Stimulated activated CD4-positive, alpha-beta T cell treated with anti-CD3 and anti-CD28 coated beads, Interleukin-4, amount 100 ng/mL, for 1 hour (primary cell): ENCODE measurements around the gene HNRNPF.
"Not testable (repeated sequence)": the region's sequence is repeated elsewhere in the genome, so short reads cannot be mapped to it uniquely, and the experiment has no call there.

Experiments
- DNase-seq: peaks from one replicate; pipeline ENCODE4 v3.0.0-alpha.2; 2020

HNRNPF gene

GRCh38 chr10:43395571-43396060 is 13.4 kb downstream of the HNRNPF start:
- DNase-seq: no peak

GRCh38 chr10:43394868-43395267 is 14.1 kb downstream of the HNRNPF start:
- no peak for DNase-seq

DNA sequence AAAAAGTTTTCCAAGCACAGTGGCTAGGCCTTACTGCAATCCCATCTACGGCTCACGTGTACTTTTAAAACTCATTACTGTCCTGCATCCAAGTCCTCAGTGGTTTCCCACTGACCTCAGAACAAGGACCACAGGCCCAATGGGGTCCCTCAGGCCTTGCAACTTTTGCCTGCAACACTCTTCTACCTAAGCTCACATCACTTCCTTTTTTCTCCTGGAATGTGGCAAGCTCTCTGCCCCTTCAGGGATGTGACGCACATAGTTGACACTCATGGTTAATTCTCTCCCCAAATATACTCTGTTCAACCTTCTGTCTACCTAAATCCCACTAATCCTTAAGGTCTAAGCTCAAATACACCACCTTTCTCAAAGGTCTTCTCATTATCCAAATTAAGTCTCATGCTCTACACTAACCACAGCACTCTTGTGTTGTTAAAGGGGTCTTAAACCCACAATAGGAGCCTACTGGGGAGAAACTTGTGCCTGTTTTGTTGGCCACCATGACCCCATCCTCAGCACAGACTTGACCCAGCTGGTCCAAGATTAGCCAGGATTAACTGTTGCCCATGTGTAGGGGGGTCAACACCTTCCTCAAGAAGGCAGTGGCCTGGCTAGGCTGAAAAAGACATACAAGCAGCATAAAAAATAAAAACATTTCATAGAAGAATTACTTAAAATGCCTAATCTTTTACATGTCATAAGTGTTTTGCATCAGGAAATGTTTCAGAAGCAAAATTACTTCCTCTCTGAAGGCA is 15.2 kb downstream of the HNRNPF start:
- no peak for DNase-seq

GRCh38 chr10:43393186-43393585 is 15.8 kb downstream of the HNRNPF start:
- DNase-seq: not testable (repeated sequence)

DNA sequence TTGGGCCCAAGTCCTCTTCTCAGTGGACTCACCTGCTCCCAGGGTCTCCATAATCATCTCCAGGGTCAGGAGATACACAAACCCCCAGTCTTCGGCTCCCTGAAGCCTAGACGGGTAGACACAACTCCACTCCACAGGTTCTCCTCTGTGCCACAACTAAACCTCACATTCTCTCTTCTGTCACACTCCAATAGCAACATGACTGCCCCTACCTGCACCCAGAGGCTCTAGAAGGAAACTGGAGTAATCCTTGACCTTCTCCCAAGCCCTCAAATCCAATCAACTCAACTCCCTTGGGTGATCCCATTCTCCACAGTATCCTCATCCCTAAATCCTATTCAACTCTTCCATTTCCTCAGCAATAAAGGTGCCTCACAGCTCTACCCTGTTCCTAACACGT is 16.2 kb downstream of the HNRNPF start:
- no peak for DNase-seq

GRCh38 chr10:43391496-43391895 is 17.5 kb downstream of the HNRNPF start:
- no peak for DNase-seq

GRCh38 chr10:43390759-43391158 is 18.2 kb downstream of the HNRNPF start:
- DNase-seq: no peak

DNA sequence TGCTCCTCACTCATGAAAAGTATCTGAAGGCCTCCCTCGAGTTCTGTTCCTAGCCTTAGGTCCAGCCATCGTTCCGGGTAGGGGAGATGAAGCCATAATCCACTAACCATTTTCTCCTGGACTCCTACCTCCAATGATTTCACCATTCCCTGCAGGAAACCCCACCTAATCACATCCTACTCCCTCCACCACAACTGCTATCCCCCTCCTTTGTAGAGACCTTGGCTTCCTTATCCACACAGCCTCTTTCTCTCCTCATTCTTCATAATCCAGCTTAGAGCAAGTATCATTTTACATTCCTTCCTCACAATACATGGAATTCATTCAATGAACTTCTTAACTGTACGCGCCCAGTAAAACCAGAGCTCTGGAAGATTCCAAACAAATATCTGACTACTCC is 18.7 kb downstream of the HNRNPF start:
- DNase-seq: no peak

- DNase-seq: no peak
Measured at GRCh38 chr10:43389867-43390266, 19.1 kb downstream of the HNRNPF start.

- DNase-seq: no peak
Measured at GRCh38 chr10:43387678-43388032, 21.3 kb downstream of the HNRNPF start.

- no peak for DNase-seq
Measured at GRCh38 chr10:43386981-43387677, 21.9 kb downstream of the HNRNPF start.

GRCh38 chr10:43386549-43386948 is 22.4 kb downstream of the HNRNPF start:
- DNase-seq: no peak

DNA sequence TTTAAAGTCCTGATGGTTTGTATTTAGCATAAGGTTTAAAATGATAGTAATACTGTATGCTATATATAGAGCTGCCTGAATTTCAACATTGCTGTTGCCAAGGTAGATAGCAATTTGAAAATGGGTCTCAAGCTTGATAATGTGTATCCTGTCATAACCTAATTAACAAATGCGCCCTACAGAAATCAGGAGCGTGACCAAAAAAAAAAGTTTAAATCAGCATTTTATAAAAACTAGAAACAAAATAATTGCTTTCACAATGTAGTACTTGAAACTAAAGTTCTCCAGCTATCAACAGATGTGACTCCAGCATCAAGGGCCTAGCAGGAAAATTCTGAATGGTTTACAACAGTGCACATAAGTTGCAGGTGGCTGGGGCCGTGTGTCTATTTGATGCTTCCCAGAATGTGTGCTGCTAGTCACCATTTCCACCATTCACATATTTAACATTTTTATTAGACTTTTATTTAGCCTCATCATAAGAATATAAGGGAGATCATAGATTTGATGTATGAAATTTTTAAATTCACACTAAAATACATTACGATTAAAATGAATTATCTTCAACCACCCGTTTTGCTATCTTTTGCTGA is 23.5 kb downstream of the HNRNPF start:
- no peak for DNase-seq

- DNase-seq: no peak
Measured at GRCh38 chr10:43384252-43385221, 24.4 kb downstream of the HNRNPF start.

- DNase-seq: no peak
Measured at GRCh38 chr10:43383204-43383971, 25.6 kb downstream of the HNRNPF start.

DNA sequence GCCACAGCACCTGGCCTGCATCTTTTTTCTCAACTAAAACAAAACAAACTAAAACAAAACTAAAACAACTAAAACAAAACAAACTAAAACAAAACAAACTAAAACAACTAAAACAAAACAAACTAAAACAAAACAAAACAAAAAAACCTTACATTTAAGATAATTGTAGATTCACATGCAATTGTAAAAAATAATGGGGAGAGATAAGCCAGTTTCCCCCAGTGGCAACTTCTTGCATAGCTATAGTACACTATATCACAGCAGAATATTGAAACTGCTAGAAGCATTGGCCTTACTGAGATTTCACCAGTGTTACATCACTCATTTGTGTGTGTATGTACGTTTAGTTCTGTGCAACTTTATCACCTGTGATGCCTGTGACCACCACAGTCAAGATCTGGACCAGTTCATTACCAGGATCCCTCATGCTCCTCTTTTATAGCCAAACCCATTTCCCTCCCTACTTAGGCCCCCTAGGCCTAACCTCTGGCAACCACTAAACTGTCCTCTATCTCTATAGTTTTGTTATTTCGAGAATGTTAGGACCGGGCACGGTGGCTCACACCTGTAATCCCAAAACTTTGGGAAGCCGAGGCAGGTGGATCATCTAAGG is 28.3 kb downstream of the HNRNPF start:
- DNase-seq: no peak

- no peak for DNase-seq
Measured at GRCh38 chr10:43377424-43377883, 31.5 kb downstream of the HNRNPF start.

GRCh38 chr10:43376828-43377423 is 32.1 kb downstream of the HNRNPF start:
- no peak for DNase-seq

DNA sequence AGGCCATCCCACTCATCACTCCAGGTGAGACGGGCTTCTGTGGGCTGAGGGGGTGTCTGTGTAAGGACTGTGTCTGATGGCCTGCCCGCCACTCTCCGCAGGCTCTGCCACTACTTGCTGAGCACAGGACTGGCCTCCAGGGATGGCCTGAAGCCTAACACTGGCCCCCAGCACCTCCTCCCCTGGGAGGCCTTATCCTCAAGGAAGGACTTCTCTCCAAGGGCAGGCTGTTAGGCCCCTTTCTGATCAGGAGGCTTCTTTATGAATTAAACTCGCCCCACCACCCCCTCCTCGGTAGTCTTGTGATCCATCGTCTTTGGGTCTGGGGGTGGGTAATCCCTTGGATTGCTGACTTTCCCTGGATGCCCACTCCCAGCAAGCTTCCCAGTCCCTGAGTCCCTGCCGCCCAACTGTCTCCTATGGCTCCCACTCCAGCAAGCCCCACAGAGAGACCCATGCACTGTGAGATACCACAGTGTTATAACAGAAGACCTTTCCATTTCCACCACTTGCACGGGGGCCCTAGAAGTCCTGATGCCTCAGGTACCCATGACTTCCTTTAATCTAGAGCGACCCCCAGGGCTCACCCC is 32.8 kb downstream of the HNRNPF start:
- no peak for DNase-seq

DNA sequence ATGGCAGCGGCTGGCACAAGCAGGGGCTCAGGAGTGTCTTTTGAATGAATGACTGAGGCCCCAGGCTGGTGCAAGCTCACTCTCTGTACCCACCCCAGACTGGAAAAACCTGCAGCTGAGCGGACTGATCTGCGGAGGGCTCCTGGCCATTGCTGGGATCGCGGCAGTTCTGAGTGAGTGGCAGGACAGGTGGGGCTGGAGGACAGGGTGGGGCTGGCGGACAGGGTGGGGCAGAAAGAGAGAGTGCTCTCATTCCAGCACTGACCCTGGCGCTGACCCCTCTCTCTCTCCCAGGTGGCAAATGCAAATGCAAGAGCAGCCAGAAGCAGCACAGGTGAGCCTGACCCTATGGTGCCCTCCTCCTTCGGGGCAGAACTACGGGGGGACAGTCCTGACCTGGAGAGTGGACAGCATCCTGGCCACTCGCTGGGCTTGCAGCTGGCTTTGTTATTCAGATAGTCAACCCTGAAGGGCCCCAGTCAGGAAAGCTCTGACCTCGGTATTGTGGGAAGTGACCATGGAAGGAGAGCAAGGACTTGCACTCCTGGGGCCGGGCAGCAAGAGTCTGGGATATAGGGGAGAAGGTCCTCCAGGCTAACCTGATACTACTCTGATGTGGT is 33.5 kb downstream of the HNRNPF start:
- no peak for DNase-seq
